Measurements from ENCODE around the gene DYNLT4.
"Not testable (repeated sequence)": the region's sequence is repeated elsewhere in the genome, so short reads cannot be mapped to it uniquely, and the experiment has no call there.

DYNLT4 gene

GRCh38 chr1:44786841-44787426, 20.2 kb downstream of the DYNLT4 start:
- FAIRE-seq, result no peak

- no peak for FAIRE-seq
These were observed 20.9 kb downstream of the DYNLT4 start for GRCh38 chr1:44786138-44786840.

GRCh38 chr1:44785501-44786137, 21.5 kb downstream of the DYNLT4 start:
- no peak for FAIRE-seq

GRCh38 chr1:44785029-44785380, 22.1 kb downstream of the DYNLT4 start:
- FAIRE-seq, result no peak

DNA sequence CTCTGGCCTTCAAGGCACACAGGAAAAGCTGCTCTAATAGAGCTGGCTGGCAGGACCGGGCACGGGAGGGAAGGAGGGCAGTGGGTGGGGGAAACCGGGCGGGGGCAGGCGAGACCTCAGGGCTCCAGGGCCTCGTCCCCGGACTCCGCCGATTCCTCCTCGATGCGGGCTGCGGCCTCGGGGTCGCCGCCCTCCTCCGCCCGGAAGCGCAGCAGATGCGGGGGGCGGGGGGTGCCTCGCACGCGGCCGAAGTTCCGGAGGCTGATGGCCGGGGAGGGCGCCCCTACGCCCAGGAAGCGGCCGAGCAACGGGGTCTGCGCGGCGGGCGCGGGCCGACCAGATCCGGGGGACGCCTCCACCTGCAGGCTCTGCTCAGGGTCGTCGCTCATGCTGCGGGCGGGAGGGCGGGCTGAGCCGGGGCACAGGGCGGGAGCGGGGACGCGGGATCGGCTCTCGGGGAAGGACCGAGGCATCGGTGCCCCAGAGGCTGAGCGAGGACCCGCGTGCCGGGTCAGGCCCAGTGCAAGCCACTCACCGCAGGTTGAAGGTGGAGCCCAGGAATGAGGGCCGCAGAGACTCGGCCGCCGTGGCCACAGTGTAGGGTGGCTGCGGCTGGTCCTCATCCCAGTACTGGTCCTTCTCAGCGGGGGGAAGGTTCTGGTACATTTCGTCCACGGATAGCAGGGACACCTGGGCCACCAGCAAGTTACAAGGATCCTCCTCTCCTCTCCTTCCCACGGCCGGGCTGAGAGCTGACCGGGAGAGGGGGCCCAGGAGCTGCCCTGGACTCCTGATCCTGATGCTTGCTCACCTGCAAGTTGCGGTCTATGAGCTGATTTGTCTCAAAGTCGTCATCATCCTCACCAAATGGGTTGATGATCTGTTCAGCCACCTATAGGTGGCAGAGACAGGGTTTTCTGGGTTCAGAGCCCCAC, 22.8 kb downstream of the DYNLT4 start:
- no peak for FAIRE-seq

DNA sequence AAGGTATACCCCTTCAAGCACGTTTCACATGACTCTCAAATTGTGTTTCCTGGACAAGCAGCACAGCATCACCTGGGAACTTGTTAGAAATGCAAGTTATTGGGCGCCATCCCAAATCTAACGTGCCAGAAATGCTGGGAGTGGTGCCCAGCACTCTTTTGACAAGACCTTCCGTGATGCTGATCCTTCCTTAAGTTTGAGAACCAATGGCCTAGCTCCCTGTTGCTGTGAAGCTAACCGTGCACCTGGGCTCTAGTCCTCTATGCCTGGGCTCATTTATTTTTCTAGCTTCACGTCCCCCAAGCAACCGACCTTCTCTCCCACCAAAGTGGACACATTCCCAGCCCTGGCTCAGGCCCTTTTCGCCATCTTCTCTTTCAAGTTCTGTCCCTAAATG, 23.5 kb downstream of the DYNLT4 start:
- FAIRE-seq, result no peak

- FAIRE-seq, result no peak
These were observed 26.5 kb downstream of the DYNLT4 start for GRCh38 chr1:44780583-44781121.

DNA sequence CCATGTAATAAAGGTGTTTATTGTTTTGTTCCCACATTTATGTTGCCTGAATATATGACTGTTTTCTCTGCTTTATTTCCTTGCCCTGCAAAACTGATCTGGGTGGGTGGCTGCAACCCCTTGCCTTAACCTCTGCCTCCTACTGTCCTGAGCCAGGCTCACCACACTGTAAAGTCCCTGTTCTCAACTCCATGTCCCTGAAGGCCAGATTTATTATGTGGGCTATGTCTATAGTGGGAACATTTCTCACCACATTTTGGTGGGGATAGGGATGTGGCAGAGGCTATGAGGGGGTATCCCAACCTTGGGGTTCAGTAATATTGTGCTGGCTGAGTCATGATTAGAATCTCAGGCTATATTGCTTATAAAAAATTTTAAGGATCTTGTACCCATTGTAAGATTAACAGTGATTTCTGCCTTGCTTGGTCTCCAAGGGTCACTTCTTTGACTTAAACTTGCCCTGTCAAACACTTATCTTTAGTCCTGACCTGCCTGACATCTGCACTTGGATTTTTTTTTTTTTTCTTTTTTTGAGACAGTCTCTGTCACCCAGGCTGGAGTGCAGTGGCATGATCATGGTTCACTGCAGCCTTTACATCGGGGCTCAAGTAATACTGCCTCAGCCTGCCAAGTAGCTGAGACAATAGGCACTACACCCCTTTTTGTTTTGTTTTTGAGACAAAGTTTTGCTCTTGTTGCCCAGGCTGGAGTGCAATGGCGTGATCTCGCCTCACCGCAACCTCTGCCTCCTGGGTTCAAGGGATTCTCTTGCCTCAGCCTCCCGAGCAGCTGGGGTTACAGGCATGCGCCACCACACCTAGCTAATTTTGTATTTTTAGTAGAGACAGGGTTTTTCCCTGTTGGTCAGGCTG, 28.2 kb downstream of the DYNLT4 start:
- no peak for FAIRE-seq

- no peak for FAIRE-seq
These were observed 29.0 kb downstream of the DYNLT4 start for GRCh38 chr1:44777969-44778635.

- no peak for FAIRE-seq
These were observed 29.6 kb downstream of the DYNLT4 start for GRCh38 chr1:44777547-44777946.

GRCh38 chr1:44776730-44777068, 30.5 kb downstream of the DYNLT4 start:
- FAIRE-seq, result no peak

DNA sequence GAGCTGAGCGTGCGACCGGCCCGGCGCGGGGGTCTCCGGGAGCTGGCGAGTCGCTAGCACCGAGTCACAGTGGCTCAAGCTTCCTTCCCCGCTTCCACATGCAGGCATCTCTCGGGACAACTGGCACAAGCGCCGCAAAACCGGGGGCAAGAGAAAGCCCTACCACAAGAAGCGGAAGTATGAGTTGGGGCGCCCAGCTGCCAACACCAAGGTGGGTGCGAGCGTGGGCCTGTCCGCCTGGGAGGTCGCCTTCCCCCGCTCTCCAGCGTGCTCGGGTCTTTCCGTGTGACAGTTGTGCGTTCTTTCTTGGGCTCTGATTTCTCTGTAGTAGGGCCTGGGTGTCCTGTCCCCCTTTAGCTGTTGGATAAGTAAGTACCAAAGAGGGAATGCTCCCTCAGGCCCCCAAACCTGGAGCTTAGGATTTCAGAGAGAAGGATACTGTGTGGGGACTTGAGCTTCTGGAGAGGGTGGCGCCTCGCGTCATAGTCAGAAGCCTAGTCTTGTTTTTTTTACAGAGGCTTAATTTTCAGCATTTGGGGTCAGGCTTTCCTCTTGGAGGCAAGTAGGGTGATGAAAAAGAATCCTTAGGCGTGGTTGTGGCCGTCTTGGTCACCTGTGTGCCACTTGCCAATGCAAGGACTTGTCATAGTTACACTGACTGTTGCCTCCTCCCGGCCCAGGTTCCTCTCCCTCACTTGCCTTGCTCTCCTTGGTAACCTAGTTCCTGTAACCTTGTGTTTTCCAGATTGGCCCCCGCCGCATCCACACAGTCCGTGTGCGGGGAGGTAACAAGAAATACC, 31.0 kb downstream of the DYNLT4 start:
- no peak for FAIRE-seq

GRCh38 chr1:44775078-44775929, 31.8 kb downstream of the DYNLT4 start, which contains the start of gene RPS8:
Gene RPS8 (plus strand): TSS chr1:44775540. CDS start chr1:44775597, 57 bp downstream.
- FAIRE-seq, result no peak

DNA sequence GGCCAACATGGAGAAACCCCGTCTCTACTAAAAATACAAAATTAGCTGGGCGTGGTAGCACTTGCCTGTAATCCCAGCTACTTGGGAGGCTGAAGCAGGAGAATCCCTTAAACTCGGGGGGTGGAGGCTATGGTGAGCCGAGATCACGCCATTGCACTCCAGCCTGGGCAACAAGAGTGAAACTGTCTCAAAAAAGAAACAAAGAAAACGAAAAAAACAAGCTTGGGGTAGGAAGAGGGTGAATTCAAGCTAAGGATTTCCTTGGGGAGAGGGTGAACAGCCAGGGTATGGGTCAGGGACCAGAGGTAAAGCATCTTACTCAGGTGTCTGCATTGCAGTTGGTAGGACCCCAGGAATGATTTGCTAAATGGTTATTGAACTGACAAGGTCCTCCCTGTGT, 40.7 kb downstream of the DYNLT4 start:
- FAIRE-seq, result not testable (repeated sequence)

DNA sequence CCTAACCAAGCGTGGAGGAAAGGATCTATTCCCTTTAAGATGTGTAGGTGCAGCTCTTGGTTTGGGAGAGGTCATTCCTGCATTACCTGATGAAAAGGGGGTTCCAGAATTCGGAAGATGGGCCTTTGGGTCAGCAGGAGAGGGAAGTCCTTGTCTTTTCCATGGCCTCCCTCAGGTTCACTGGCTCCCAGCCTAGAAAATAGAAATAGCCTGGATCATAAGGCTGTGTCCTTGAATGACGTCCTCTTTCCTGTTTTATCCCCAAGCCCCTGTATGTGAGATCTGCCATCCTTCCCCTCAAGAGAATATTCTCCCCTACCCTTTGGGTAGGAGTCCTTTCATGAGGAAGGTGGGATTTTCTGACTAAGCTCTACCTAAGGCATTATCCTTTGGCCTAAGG, 46.3 kb downstream of the DYNLT4 start:
- no peak for FAIRE-seq

DNA sequence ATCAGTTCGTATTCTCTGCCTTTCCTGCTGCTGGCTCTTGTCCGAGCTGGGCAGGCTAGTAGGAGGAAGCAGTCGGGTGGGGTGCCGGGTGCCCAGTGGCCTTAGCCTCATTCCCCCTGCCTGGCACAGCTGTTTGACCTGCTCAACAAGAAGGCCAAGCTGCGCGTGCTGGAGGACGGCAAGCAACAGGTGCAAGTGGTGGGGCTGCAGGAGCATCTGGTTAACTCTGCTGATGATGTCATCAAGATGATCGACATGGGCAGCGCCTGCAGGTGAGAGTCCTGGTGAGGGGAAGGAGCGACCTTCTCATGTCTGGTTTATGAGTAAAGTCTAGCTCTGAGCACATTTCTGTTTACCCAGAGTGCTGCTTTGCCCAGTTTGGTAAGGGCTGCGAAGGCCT, 48.1 kb downstream of the DYNLT4 start:
- FAIRE-seq, result no peak

- FAIRE-seq, result no peak
These were observed 49.7 kb downstream of the DYNLT4 start for GRCh38 chr1:44757420-44757819.
